ENCODE results near the gene HBS1L.

GRCh38 chr6:135066806-135067205 is 12.2 kb upstream of the HBS1L start:
- no peak for TF ChIP-seq POLR2A (IDR thresholded peaks at IDR 0.05)
- TF ChIP-seq CTCF (IDR thresholded peaks at IDR 0.05) = no peak
- TF ChIP-seq POLR2AphosphoS5 (IDR thresholded peaks at IDR 0.05) = no peak

Data from stomach (tissue), 4 donors.